Memory B cell (primary cell): ENCODE results near the gene AP2A1.
"Not testable (repeated sequence)": the region's sequence is repeated elsewhere in the genome, so short reads cannot be mapped to it uniquely, and the experiment has no call there.

Source experiments
- ATAC-seq: fragments of 150-1000 bp; cut with Tn5 transposase; 2 replicates; pipeline ENCODE4 v1.10.0; 2021; ENCODE audit warnings: low read depth, mild to moderate bottlenecking, moderate library complexity
- DNase-seq, 2 donors: peaks; one replicate each; pipeline ENCODE4 v3.0.0; 2022; ENCODE audit warnings: low spot score in 2 of 2
- H3K27ac Mint-ChIP-seq: one replicate; pipeline ENCODE4 v1.8.0; 2022; ENCODE audit warnings: mild to moderate bottlenecking, moderate library complexity, mixed read lengths
- H3K27me3 Mint-ChIP-seq: one replicate; pipeline ENCODE4 v1.8.0; 2022; ENCODE audit warnings: mixed read lengths
- H3K36me3 Mint-ChIP-seq: one replicate; pipeline ENCODE4 v1.8.0; 2022; ENCODE audit warnings: mild to moderate bottlenecking, mixed read lengths
- H3K4me1 Mint-ChIP-seq: one replicate; pipeline ENCODE4 v1.8.0; 2022; ENCODE audit warnings: mixed read lengths
- H3K4me3 Mint-ChIP-seq: one replicate; pipeline ENCODE4 v1.8.0; 2022; ENCODE audit warnings: mild to moderate bottlenecking, moderate library complexity, mixed read lengths
- H3K9me3 Mint-ChIP-seq: one replicate; pipeline ENCODE4 v1.8.0; 2022; ENCODE audit warnings: mixed read lengths

The AP2A1 gene

DNA sequence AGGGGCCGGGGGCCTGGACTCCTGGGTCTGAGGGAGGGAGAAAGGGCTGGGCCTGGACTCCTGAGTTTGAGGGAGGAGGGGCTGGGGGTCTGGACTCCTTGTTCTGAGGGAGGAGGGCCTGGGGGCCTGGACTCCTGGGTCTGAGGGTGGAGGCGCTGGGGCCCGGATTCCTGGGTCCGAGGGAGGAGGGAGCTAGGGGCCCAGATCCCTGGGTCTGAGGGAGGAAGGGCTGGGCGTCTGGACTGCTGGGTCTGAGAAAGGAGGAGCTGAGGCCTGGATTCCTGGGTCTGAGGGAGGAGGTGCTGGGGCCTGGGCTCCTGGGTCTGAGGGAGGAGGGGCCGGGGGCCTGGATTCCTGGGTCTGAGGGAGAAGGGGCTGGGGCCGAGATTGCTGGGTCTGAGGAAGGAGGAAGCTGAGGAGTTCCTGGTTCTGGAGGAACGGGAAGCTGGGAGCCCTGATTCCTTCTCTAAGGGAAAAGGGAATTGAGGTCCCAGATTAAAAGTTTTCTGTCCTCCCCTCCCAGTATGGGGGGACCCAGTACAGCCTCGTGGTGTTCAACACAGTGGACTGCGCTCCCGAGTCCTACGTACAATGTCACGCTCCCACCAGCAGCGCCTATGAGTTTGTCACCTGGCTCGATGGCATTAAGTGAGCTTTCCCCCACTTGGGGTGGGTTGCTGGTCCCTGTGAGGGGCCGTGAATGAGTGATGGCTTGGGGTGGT lies 52.0 kb downstream of the AP2A1 start:
- no peak for DNase-seq
- ATAC-seq: no peak
- Mint-ChIP-seq H3K9me3 (no peaks in the 10 kb centered on the region), H3K36me3 (peaks cover 4% of the 10 kb centered on the region), H3K4me3 (peak overlapping the region; percentile 99), H3K27ac (peak overlapping the region; percentile 100), H3K27me3 (no peaks in the 10 kb centered on the region), H3K4me1 (peaks cover 16% of the 10 kb centered on the region)

DNA sequence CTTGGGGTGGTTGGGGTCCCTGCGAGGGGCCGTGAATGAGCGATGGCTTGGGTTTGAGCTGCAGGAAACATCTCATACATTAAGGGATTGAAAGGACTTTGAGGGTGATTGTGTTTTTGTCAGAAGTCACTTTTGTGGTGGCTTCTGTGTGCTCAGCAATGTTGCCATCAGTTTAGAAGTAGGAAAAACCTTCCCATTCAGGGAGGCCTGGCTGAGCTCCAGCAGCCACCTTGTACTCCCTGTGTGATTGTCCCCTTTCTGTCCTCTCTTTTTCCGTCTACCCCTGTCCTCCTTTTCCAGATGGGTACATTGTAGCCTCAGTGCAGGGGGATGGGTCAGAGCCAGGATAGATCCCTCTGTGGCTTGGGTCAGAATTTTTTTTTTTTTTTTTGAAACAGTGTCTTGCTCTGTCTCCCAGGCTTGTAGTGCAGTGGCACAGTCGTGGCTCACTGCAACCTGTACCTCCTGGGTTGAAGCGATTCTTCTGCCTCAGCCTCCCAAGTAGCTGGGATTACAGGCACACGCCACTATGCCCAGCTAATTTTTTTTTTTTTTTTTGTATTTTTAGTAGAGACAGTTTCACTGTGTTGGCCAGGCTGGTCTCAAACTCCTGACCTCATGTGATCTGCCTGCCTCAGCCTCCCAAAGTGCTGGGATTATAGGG lies 52.8 kb downstream of the AP2A1 start:
- Mint-ChIP-seq H3K4me1 (peaks cover 19% of the 10 kb centered on the region), H3K4me3 (peak overlapping the region; percentile 99), H3K27ac (peak overlapping the region; percentile 100)
- not testable (repeated sequence) for DNase-seq, ATAC-seq, H3K9me3 Mint-ChIP-seq, H3K27me3 Mint-ChIP-seq, H3K36me3 Mint-ChIP-seq

DNA sequence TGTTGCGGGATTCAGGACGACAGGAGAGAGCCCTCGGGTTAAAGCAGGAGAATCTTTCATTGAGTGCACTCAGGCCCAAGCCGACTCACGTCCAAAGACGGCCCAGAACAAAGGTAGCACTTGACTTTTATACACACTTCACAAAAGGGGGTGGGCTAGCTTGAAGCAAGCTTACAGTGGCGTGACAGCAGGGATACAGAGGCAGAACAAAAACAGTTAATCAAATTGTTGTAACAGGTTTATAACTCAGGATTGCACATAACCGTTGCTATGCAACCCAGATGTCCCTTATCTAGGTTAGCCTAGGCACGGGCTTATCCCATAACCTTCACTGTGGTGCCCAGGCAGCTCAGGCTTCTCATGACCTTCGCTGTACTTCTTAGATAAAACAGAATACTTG lies 53.3 kb downstream of the AP2A1 start:
- ATAC-seq: no peak
- Mint-ChIP-seq H3K4me1 (peaks cover 21% of the 10 kb centered on the region), H3K27me3 (no peaks in the 10 kb centered on the region), H3K9me3 (no peaks in the 10 kb centered on the region), H3K4me3 (no peak overlapping the region), H3K27ac (no peak overlapping the region), H3K36me3 (peaks cover 4% of the 10 kb centered on the region)
- DNase-seq: no peak

DNA sequence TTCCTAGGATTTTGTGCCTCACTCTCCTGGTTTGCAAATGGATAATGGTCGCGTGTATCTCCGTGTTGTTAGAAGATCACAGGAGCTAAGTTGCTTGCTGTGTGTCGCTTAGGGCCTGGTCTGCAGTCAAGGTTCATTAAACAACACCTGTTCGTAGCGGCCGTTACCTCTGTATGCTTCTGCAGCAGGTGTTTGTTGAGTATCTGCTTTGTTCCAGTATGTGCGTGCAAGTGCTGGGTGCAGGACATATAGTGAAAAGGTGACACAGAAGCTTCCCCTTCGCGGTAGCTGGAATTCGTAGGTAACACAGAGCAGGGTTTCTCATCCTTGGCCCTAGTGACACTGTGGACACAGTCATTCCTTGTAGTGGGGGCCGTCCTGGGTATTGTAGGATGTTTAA lies 56.7 kb downstream of the AP2A1 start:
- H3K27ac Mint-ChIP-seq: no peak overlapping the region
- H3K4me3 Mint-ChIP-seq: peak overlapping the region; percentile 53
- H3K27me3 Mint-ChIP-seq: no peaks in the 10 kb centered on the region
- no peak for DNase-seq
- peaks cover 9% of the 10 kb centered on the region for H3K36me3 Mint-ChIP-seq
- no peaks in the 10 kb centered on the region for H3K9me3 Mint-ChIP-seq
- H3K4me1 Mint-ChIP-seq: peaks cover 25% of the 10 kb centered on the region
- ATAC-seq: peak; percentile 82

DNA sequence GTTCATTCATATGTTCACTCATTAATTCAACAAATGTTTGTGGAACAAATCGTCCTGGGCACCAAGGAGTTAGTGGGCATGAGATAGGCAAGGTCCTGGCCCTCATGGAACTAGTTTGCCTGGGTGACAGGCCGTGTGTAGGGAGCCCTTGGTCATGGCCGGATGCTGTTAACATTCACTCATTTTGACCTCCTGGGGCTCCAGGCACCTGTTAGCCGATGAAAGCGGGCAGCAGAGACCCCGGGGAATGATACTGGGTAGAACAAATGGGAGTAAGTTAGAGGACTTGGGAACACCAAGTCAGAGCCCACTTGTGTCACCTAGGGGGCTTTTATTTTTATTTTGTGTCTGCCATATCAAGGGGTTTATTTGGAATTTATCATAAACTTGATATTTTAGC lies 57.9 kb downstream of the AP2A1 start:
- no peaks in the 10 kb centered on the region for H3K27me3 Mint-ChIP-seq
- H3K4me3 Mint-ChIP-seq: no peak overlapping the region
- H3K27ac Mint-ChIP-seq: peak overlapping the region; percentile 45
- H3K9me3 Mint-ChIP-seq: no peaks in the 10 kb centered on the region
- ATAC-seq (no peak), DNase-seq (no peak)
- H3K36me3 Mint-ChIP-seq: peaks cover 9% of the 10 kb centered on the region
- peaks cover 18% of the 10 kb centered on the region for H3K4me1 Mint-ChIP-seq

DNA sequence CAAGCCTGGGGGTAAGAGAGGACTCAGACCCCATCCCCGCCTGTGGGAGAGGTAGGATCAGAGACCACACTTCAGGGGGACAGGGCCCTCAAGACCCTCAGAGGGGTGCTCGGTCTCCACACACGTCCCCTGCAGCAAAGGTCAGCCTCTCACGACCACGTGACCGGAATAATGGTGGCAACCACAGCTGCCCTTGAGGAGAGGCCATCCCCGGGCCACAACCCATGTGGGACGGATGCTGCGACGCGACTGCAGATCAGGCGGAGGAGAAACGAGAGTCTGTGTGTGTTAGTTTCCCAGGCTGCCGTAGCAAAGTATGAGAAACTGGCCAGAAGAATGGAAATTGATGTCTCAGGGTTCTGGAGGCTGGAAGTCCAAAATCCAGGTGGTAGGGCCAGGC lies 60.2 kb downstream of the AP2A1 start:
- no peak overlapping the region for H3K4me3 Mint-ChIP-seq
- ATAC-seq (no peak), DNase-seq (no peak)
- peaks cover 12% of the 10 kb centered on the region for H3K36me3 Mint-ChIP-seq
- H3K4me1 Mint-ChIP-seq: peaks cover 18% of the 10 kb centered on the region
- H3K27ac Mint-ChIP-seq: no peak overlapping the region
- no peaks in the 10 kb centered on the region for H3K9me3 Mint-ChIP-seq
- no peaks in the 10 kb centered on the region for H3K27me3 Mint-ChIP-seq

DNA sequence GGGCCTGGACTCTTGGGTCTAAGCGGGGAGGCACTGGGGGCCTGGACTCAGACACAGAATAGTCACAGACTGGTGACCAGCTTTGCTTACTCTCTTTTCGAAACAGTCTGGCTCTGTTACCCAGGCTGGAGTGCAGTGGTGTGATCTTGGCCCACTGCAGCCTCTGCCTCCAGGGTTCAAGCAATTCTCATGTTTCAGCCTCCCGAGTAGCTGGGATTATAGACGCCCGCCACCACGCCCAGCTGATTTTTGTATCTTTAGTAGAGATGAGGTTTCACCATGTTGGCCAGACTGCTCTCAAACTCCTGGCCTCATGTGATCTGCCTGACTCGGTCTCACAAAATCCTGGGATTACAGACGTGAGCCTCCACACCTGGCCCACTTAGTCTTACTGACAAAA lies 62.4 kb downstream of the AP2A1 start:
- DNase-seq: no peak
- Mint-ChIP-seq H3K36me3 (peaks cover 16% of the 10 kb centered on the region), H3K4me1 (peaks cover 11% of the 10 kb centered on the region), H3K27me3 (no peaks in the 10 kb centered on the region), H3K4me3 (no peak overlapping the region), H3K27ac (no peak overlapping the region), H3K9me3 (no peaks in the 10 kb centered on the region)
- ATAC-seq: no peak

DNA sequence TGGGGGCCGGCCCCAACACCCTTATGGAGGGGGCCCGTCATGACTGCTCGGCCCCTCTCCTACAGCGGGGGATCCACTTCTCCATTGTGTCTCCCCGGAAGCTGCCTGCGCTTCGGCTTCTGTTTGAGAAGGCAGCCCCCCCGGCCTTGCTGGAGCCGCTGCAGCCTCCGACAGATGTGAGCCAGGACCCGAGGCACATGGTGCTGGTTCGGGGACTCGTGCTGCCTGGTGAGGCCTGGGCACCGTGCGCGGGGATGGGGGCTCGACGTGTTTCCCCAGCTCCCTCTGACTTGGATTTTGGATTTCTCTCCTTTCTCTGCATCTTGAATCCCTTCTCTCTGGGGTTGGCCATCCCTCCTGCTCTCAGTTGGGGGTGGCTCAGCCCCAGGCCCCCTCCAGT lies 62.9 kb downstream of the AP2A1 start:
- no peak overlapping the region for H3K4me3 Mint-ChIP-seq
- peaks cover 17% of the 10 kb centered on the region for H3K36me3 Mint-ChIP-seq

DNA sequence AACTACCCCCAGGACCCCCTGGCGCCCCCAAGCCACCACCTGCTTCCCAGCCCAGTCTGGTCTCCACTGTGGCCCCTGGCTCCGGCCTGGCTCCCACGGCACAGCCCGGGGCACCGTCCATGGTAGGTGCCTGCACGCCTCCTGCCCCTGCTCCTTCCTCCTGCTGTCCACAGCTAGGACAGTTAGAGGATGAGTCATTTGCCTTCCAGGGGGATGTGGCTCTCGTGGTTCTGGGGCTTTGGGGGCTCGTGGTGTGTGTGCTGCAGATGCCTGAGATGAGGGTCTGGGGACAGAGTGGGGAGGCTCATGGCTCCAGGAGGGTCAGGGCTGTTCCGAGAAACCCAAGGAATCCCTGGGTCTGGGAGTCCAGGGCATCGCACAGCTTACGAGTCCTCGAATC lies 64.0 kb downstream of the AP2A1 start:
- DNase-seq: no peak
- no peaks in the 10 kb centered on the region for H3K9me3 Mint-ChIP-seq
- H3K27me3 Mint-ChIP-seq: no peaks in the 10 kb centered on the region
- no peak overlapping the region for H3K27ac Mint-ChIP-seq
- peaks cover 6% of the 10 kb centered on the region for H3K4me1 Mint-ChIP-seq
- no peak overlapping the region for H3K4me3 Mint-ChIP-seq
- H3K36me3 Mint-ChIP-seq: peaks cover 21% of the 10 kb centered on the region
- no peak for ATAC-seq

More for the DNA sequence above, 62.9 kb downstream of the AP2A1 start:
- H3K27ac Mint-ChIP-seq: no peak overlapping the region
- DNase-seq (no peak), ATAC-seq (no peak)
- no peaks in the 10 kb centered on the region for H3K27me3 Mint-ChIP-seq
- no peaks in the 10 kb centered on the region for H3K9me3 Mint-ChIP-seq
- peaks cover 6% of the 10 kb centered on the region for H3K4me1 Mint-ChIP-seq

DNA sequence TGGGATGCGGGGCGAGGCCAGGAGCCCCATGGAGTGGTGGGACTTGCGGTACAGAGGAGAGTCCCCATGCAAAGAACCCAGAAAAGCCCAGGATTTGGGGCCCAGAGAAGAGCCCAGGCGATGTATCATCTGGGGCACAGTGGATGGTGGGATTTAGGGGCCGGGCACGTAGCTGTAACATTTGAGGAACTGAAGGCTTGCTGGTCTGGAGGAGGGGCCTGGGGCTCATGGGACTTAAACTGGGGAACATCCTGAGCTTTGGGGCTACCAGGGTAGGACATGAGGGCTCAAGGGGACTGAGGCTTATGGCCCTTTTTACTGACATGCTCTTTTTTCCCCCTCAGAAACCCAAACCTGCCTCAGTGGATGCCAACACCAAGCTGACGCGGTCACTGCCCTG lies 64.8 kb downstream of the AP2A1 start:
- Mint-ChIP-seq H3K36me3 (peaks cover 17% of the 10 kb centered on the region), H3K9me3 (no peaks in the 10 kb centered on the region), H3K27me3 (no peaks in the 10 kb centered on the region), H3K27ac (no peak overlapping the region), H3K4me3 (no peak overlapping the region), H3K4me1 (peaks cover under 1% of the 10 kb centered on the region)
- ATAC-seq (no peak), DNase-seq (no peak)

DNA sequence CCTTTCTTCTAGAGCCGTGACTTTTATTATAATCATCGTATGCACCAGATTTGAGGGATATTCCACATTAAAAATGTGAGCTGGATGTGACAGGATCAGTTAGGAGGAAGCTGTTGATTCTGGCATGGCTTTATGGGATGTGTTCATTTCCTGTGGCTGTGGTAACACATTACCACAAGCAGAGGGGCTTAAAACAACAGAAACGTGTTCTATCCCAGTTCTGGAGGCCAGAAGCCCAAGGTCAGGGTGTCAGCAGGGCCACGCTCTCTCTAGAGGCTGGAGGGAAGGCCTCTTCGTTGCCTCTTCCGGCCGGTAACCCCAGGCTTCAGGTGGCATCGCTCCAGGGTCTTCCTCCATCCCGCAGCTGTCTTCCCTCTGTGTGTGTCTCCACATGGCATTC lies 65.8 kb downstream of the AP2A1 start:
- ATAC-seq (no peak), DNase-seq (no peak)
- Mint-ChIP-seq H3K4me3 (no peak overlapping the region), H3K27ac (no peak overlapping the region), H3K27me3 (no peaks in the 10 kb centered on the region), H3K9me3 (no peaks in the 10 kb centered on the region), H3K36me3 (peaks cover 23% of the 10 kb centered on the region), H3K4me1 (no peaks in the 10 kb centered on the region)

DNA sequence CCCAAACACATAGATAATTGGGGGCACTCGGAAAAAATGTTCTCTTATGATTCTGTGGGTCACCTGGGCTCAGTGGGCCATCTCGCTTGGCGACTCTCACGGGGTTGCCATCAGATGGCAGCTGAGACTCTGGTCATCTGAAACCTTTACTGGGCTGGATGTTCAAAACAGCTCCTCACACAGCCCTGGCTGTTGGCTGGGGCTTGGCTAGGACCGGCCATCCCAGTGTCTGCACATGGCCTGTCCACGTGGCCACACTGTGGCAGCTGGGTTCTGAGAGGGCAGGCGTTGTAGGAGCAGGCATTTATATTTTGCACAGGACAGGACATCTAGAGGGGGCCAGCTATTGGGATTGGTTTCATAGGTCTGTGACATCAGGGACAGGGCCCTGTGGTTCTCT lies 66.8 kb downstream of the AP2A1 start:
- H3K4me1 Mint-ChIP-seq: no peaks in the 10 kb centered on the region
- ATAC-seq: no peak
- H3K4me3 Mint-ChIP-seq: no peak overlapping the region
- H3K9me3 Mint-ChIP-seq: no peaks in the 10 kb centered on the region
- no peak overlapping the region for H3K27ac Mint-ChIP-seq
- H3K27me3 Mint-ChIP-seq: no peaks in the 10 kb centered on the region
- DNase-seq: no peak
- H3K36me3 Mint-ChIP-seq: peaks cover 32% of the 10 kb centered on the region

DNA sequence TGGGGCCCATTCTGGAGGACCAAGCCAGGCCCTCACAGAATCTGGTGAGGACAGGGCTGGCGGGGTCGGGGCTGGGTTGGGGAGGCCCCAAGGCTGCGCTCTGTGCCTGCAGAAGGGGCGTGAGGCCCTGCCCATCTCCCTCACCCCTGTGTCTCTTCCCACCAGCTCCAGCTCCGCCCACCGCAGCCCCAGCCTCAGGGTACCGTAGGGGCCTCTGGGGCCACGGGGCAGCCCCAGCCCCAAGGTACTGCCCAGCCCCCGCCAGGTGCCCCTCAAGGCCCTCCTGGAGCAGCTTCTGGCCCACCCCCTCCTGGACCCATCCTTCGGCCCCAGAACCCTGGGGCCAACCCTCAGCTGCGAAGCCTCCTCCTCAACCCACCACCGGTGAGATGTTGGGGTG lies 68.8 kb downstream of the AP2A1 start:
- H3K9me3 Mint-ChIP-seq: no peaks in the 10 kb centered on the region
- no peak overlapping the region for H3K4me3 Mint-ChIP-seq
- ATAC-seq (no peak), DNase-seq (no peak)
- H3K27me3 Mint-ChIP-seq: no peaks in the 10 kb centered on the region
- H3K27ac Mint-ChIP-seq: no peak overlapping the region
- H3K36me3 Mint-ChIP-seq: peaks cover 44% of the 10 kb centered on the region
- H3K4me1 Mint-ChIP-seq: peaks cover under 1% of the 10 kb centered on the region

DNA sequence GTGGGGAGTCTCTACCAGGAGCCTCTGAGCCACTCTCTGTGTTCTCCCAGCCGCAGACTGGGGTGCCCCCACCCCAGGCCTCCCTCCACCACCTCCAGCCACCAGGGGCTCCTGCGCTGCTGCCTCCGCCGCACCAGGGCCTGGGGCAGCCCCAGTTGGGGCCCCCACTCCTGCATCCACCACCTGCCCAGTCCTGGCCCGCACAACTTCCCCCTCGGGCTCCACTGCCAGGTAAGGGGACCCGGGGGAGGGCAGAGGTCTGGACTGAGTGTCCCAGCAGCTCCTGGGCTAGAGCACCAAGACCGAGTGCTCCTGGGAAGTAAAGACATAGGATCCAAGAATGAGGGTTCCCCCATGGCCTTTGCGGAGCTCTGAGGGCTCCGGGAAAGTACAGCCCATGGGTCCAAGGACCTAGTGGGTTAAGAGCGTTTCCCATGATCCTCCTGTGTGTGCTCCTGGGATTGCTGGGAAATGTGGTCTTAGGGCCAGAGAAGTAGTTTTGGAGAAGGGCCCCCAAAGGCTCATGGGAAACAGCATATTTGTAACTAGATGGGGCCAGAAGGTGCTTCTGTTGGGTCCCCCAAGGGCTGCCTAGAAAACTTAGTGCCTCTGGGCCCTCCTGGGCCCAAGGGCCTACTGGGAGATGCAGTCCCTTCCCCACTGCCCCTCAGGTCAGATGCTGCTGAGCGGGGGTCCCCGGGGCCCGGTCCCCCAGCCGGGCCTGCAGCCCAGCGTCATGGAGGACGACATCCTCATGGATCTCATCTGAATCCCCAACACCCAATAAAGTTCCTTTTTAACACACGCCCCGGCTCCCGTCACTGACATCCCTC lies 69.6 kb downstream of the AP2A1 start:
- Mint-ChIP-seq H3K36me3 (peaks cover 44% of the 10 kb centered on the region), H3K4me3 (no peak overlapping the region), H3K9me3 (no peaks in the 10 kb centered on the region), H3K4me1 (peaks cover 2% of the 10 kb centered on the region), H3K27me3 (no peaks in the 10 kb centered on the region), H3K27ac (no peak overlapping the region)
- ATAC-seq (no peak), DNase-seq (no peak)
